SW 1271 (cell line): ENCODE results near the gene OOSP1.
"Not testable (repeated sequence)": the region's sequence is repeated elsewhere in the genome, so short reads cannot be mapped to it uniquely, and the experiment has no call there.

ENCODE experiments used
- DNase-seq, 2 experiments: peaks; one replicate each; lab custom pipeline; 2025; lab: John Stamatoyannopoulos, UW

Gene OOSP1

DNA sequence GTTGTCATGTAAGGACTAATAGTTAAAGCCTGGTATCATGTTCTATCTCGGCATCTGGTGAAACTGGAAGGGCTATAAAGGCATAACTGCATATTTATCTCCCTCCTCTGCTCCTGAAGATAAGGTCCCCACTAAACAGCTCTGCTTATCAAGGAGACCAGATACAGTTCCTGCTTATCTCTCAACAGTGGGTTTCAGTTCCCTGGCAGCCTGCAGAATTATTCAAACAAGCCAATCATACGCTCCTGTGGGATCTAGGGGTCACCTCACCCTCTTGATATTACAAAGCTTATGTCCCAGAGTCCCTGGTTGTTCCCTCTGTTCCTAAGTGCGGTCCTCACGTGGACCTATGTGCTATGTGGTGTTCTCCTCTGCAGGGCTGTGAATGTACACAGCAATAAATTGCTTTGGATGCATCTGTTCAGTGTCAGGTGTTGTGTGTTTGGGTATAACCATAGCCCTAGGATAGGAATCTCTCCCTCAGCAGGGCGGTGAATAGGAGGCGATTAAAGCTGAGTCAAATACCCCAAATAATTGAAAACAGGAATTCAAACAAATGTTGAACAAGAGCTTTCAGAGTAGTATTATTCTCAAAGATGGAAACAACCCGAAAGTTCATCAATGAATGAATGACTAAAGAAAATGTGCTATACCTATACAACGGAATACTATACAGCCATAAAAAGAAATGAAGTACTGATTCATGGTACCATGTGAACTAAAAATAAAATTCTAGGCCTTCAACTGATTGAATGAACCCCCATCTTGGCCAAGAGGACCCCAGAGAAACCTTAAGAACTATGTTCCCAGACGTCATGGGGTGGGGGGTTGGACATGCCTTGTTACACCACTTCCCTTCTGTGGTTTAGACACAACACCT, 22.5 kb downstream of the OOSP1 start:
- DNase-seq: no peak

GRCh38 chr11:59962107-59962482, 23.9 kb downstream of the OOSP1 start:
- no peak for DNase-seq

- no peak for DNase-seq
Observed at GRCh38 chr11:59963733-59964132, 25.5 kb downstream of the OOSP1 start, which contains the start of gene OOSP4A. OOSP4A (plus strand) TSS chr11:59964033; CDS start chr11:59964033, 0 bp downstream.

DNA sequence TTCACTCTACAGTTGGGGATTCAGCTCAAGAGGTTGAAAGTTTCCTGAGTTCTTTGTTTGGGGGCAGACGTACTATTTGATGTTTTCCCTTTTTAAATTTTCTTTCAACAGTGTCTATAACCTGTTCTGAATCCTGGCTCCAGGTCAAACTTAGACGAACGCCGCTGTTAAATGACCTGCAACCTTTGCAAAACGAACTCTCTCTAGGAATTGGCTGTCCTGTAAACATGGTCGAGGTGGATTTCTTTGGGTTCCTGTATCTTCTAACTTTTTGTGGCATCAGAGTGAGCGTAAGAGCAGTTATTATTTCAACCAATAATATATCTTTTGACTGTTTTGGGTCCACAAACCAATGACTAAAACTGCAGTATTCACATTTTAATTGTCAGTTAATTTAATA, 27.2 kb downstream of the OOSP1 start:
- no peak for DNase-seq

DNA sequence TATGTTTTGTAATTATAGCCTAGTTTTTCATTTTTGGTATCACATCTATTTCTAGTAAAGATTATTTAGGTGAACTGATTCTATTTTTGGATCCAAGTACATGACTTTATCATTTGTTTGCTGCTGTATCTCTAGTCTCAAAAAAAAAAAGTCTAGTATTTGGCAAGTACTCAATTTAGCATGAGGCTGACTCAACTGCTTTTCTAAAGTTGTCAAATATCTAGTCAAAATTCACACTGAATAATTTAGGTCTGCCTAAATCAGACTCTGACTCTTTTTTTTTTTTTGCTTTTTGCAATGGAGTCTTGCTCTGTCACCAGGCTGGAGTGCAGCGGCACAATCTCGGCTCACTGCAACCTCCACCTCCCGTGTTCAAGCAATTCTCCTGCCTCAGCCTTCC, 28.0 kb downstream of the OOSP1 start:
- DNase-seq: no peak

GRCh38 chr11:59967677-59968394, 29.6 kb downstream of the OOSP1 start:
- no peak for DNase-seq

DNA sequence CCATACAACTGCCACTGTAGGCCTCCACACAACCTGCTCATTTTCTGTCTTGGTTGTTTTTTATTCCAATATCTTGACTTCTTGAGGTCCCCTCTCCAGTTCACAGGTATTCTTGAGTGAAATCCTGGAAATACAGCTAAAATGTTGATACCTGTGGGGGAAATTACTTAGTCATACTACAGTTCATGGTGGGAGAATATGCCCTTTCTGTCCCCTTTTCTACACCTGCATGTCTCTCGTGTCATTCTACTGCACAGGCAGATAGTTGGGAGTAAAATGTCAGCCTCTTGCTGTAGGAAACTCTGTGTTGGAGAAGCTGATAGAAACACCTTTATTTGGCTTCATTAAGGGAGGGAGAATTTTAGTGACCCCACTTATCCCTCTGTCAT, 30.2 kb downstream of the OOSP1 start:
- DNase-seq: no peak

DNA sequence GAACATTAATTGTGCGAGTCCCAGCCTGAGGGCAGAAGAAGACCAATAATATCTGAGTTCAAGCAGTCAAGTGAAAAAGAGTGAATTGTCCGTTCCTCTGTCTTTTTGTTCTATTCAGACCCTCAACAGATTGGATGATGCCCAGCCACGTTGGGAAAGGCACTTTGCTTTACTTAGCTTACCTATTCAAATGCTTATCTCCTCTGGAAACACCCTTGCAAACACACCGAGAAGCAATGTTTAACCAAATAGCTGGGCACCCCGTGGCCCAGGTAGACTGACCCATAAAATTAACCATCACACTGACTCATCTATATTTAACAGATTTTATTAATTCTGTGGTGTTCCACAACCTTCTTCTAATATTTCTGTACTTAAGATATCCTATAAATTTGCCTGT, 34.9 kb downstream of the OOSP1 start:
- no peak for DNase-seq

DNA sequence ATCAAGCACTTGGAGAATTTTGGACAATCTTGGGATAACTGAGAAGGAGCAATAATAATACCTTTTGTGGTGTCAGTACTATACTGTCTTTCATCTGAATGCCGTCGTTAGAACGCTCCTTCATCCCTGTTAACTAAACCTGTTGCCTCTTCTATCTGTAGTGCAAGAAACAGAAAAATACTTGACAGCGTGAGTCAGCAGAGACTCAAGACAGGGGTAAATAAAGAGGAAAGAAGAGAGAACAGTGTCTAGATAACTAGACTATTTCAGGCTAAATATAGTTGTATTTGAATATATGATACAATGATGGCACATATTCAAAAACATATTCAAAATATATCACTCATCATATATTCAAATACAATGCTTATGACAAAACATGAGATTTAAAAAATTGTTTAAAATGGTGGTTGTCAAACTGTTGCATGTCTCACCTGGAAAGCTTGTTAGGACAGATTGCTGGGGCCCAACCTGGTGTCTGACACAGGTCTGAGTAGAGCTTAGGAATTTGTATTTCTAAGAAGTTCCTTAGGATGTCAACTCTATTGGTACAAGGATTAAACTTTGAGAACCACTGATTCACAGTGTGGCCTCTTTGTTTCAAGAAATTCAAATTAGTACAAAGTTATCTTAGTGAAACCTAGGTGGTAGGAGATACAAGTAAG, 43.0 kb downstream of the OOSP1 start:
- no peak for DNase-seq

- DNase-seq: not testable (repeated sequence)
Observed at GRCh38 chr11:59982037-59982436, 43.8 kb downstream of the OOSP1 start.

- no peak for DNase-seq
Observed at GRCh38 chr11:59983212-59983611, 45.0 kb downstream of the OOSP1 start.

DNA sequence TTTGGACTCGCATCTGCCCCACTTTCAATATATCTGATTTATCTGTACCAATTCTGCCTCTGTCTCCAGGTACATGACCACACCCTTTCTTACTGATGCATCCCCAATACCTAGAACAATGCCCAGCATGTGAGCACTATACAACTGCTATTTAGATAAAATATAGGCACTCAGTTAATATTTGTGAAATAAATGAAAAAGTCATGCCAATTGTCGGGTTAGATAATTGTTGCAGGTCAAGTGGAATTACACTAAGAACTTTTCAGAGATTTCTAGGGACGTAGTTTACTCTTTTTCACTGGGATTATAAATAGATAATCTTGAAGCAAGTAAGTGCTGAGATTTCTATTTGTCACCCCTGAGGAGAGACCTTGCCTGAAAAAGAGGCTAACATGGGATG, 46.1 kb downstream of the OOSP1 start:
- no peak for DNase-seq

DNA sequence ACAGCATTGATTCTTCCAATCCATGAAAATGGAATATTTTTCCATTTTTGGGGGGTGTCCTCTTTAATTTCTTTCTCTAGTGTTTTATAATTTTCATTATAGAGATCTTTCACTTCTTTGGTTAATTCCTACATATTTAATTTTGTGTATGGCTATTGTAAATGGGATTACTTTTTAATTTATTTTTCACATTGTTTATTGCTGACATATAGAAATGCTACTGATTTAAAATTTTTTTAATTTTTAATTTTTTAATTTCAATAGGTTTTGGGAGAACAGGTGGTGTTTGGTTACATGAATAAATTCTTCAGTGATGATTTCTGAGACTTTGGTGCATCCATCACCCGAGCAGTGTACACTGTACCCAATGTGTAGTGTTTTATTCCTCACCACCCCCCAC, 52.2 kb downstream of the OOSP1 start:
- no peak for DNase-seq

DNA sequence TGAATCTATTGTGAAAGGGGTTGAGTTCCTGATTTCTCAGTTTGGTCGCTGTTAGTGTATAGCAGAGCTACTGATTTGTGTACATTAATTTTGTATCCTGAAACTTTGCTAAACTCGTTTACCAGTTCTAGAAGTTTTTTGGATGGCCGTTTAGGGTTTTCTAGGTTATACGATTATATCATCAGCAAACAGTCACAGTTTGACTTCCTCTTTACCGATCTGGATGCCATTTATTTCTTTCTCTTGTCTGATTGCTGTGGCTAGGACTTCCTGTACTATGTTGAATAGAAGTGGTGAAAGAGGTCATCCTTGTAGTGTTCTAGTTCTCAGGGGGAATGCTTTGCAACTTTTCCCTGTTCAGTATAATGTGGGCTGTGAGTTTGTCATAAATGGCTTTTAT, 54.2 kb downstream of the OOSP1 start:
- no peak for DNase-seq

GRCh38 chr11:59997800-59998199, 59.6 kb downstream of the OOSP1 start:
- no peak for DNase-seq

DNA sequence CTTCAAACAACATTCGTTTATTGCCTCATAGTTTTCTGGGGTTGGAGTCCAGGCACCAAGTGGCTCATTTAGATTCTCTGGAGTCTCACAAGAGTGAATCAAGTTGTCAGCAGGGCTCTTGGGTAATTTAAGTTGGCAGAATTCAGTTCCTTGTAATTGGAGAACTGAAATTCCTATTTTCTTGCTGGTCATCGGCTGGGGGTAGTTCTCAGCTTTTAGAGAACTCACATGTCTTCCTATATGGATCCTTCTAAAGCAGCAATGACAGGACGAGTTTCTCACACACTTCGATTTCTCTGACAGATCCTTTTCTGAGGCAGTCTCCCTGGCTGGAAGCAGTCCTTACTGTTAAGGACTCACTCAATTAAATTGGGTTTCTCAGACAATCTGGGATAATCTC, 61.5 kb downstream of the OOSP1 start:
- no peak for DNase-seq

DNA sequence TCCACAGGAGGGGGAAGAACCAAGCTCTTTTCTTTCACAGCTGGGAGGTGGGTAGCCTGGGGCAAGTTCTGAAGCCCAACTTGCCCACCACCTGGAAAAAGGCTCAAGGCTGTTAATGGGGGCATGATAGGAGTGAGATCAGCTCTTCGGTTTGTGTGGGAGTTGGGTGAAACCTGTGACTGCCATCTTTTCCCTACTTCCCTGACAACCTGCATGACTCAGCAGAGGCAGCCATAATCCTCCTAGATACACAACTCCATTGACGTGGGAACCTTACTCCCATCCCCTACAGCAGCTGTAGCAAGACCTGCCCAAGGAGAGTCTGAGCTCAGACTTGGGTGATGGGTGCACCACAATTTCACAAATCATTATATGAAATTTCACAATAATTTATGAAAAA, 65.5 kb downstream of the OOSP1 start:
- DNase-seq: no peak

DNA sequence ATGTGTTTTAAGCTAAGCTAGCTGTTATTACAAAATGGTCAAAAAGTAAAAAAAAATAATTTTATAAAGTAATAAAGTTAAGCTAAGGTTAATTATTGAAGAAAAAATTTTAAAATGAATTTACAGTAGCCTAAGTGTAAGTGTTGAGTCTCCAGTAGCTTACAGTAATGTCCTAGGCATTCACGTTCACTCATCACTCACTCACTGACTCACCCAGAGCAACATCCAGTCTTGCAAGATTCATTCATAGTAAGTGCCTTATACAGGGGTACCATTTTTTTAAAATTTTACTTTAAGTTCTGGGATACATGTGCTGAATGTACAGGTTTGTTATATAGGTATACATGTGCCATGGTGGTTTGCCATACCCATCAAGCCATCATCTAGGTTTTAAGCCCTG, 67.1 kb downstream of the OOSP1 start:
- no peak for DNase-seq
